GM04504 (cell line): ENCODE data around the gene RBCK1.
"Not testable (repeated sequence)": the region's sequence is repeated elsewhere in the genome, so short reads cannot be mapped to it uniquely, and the experiment has no call there.

Experiments
- DNase-seq: peaks from one replicate; pipeline ENCODE4 v3.0.0-alpha.2; 2012; ENCODE audit warnings: low read depth

The RBCK1 gene

DNA sequence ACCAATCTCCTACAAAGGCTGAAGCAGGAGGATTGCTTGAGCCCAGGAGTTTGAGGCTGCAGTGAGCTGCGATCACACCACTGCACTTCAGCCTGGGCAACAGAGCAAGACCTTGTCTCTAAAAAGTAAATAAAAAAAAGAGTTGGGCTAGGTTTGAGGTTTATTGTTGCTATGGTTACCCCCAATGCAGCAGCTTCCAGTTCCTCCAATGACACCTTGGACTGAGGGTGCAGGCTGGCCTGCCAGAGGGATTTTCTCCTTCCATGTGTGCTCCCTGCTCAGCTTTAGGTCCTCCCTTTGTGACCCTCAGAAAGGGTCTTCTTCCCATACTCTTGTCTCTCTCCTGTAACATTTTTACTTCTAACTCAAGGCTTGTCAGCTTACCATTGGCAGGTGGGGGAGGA, 64.8 kb downstream of the RBCK1 start:
- no peak for DNase-seq

- no peak for DNase-seq
These were observed 66.5 kb downstream of the RBCK1 start for GRCh38 chr20:474581-474980.

- DNase-seq: no peak
These were observed 67.6 kb downstream of the RBCK1 start for GRCh38 chr20:475463-476357.

- not testable (repeated sequence) for DNase-seq
These were observed 68.6 kb downstream of the RBCK1 start for GRCh38 chr20:476561-477249.

DNA sequence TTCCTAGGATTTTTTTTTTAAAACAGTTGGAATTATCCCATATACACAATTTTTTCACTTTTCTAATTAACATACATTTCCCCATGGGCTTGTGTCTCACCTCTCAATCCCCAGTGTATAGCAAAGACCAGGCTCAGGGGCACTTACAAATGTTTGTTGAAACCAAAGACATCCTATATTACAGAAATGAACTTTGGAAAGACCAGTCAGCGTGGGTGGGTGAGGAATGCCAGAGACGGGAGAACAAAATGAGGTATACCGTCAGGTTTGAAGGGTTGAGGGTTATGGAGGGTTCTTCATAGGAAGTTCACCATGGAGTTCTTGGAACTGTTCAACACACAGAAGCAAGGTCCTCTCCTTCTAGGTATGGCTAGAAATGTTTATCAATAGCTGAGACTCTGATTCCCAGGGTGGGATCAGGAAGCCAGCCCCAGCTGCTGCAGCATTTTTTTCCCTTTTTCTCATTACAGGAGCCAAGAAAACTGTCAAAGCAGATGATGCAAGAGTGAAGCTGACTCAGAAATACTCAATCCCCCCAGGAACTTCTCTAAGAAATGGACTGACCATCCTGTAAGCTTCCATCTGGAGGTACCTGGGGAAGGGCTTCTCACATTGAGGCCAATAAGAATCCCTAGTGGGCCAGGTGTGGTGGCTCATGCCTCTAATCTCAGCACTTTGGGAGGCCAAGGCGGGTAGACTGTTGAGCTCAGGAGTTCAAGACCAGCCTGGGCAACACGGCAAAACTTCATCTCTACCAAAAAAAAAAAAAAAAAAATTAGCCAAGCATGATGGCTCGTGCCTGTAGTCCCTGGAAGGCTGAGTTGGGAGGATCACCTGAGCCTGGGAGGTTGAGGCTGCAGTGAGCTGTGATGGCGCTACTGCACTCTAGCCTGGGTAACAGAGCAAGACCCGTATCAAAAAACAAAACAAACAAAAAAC, 70.2 kb downstream of the RBCK1 start:
- DNase-seq: no peak

GRCh38 chr20:478949-479429, 70.9 kb downstream of the RBCK1 start:
- DNase-seq: no peak

GRCh38 chr20:479487-479886, 71.4 kb downstream of the RBCK1 start:
- DNase-seq: no peak

GRCh38 chr20:480044-480443, 71.9 kb downstream of the RBCK1 start:
- no peak for DNase-seq

- no peak for DNase-seq
These were observed 73.1 kb downstream of the RBCK1 start for GRCh38 chr20:481167-481566.
